AG04449 (cell line): ENCODE measurements around the gene SEMA4C.

Source experiments
- CTCF ChIA-PET: fragments of 350-600 bp; formaldehyde crosslinking; extraction: SDS; loops from one replicate; lab custom pipeline; 2021; ENCODE audit warnings: antibody characterized with exemption; lab: Yijun Ruan, JAX
- POLR2A ChIA-PET: fragments of 400-600, 350-600 bp; formaldehyde crosslinking; extraction: SDS; loops from one replicate; lab custom pipeline; 2020; ENCODE audit warnings: antibody characterized with exemption, inconsistent platforms; lab: Yijun Ruan, JAX
- DNase-seq: peaks from one replicate; pipeline ENCODE4 v3.0.0-alpha.2; 2010; ENCODE audit warnings: low read depth, low spot score
- H3K4me3 ChIP-seq: 2 replicates; pipeline ENCODE4 v1.5.1; 2011; ENCODE audit warnings: low read depth, mild to moderate bottlenecking, control low read depth, low read length
- CTCF ChIP-seq: IDR thresholded peaks from one replicate; pipeline ENCODE4 v1.5.1; 2011; ENCODE audit warnings: mild to moderate bottlenecking, moderate library complexity, low read length, control low read depth, inconsistent platforms; ENCODE audit not compliant: insufficient read depth; ENCODE audit errors: missing control alignments

SEMA4C gene

DNA sequence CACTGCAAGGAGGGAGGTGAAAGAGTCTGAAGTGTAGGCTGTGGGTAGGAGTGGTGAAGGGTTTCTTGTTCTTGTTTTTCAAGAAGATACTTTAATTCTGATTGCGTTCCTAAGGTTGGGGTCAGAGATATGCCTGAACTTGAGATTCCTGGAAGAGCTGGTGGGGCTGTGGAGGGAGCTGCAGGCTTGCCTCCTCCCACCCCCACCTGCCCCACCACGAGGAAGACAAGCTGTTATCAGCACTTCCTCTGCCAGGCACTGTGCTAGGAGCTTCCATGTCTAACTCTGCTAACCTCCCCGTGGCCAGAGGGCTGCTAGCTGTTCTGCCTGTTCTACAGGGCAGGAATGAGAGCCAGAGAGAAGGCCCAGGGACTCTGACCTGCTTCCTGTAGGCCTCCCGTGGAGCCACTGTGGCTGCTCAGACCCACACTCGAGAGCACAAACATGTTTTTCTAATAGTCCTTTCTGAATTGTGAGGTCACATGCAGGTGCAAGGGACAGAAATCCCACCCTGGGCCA is 39.8 kb downstream of the SEMA4C start:
- ChIA-PET CTCF (no interaction called here), POLR2A (no interaction called here)
- H3K4me3 ChIP-seq: no peak overlapping the region
- DNase-seq: no peak
- no peak for TF ChIP-seq CTCF

GRCh38 chr2:96828874-96829273 is 41.0 kb downstream of the SEMA4C start:
- POLR2A ChIA-PET: interaction anchor here (0.7 kb wide), 1 partner anchor 87 kb away, joined by 4 read pairs; no protein-coding TSS in a partner anchor
- TF ChIP-seq CTCF: no peak
- no peak overlapping the region for H3K4me3 ChIP-seq
- no peak for DNase-seq
- CTCF ChIA-PET: no interaction called here

GRCh38 chr2:96828436-96828835 is 41.4 kb downstream of the SEMA4C start:
- no peak for TF ChIP-seq CTCF
- DNase-seq: no peak
- H3K4me3 ChIP-seq: no peak overlapping the region
- CTCF ChIA-PET: no interaction called here
- POLR2A ChIA-PET: no interaction called here

- no peak for TF ChIP-seq CTCF
- H3K4me3 ChIP-seq: no peak overlapping the region
- ChIA-PET CTCF (interaction anchor here (1.1 kb wide), 1 partner anchor 124 kb away, joined by 3 read pairs; no protein-coding TSS in a partner anchor), POLR2A (no interaction called here)
- DNase-seq: no peak
These were observed 43.2 kb downstream of the SEMA4C start for GRCh38 chr2:96826546-96827278.

- no peak for TF ChIP-seq CTCF
- ChIA-PET POLR2A (interaction anchor here (1.1 kb wide), 1 partner anchor 8 kb away, joined by 4 read pairs; no protein-coding TSS in a partner anchor), CTCF (interaction anchor here (1.0 to 1.5 kb wide), 5 partner anchors 9 to 134 kb away, joined by 3 to 7 read pairs (median 4); partner anchors contain the start of genes ANKRD39 and CNNM3)
- H3K4me3 ChIP-seq: no peak overlapping the region
- no peak for DNase-seq
These were observed 44.8 kb downstream of the SEMA4C start for GRCh38 chr2:96825057-96825456.
